ENCODE data around the gene FCF1.

The FCF1 gene

GRCh38 chr14:74763803-74764531 lies 51.0 kb downstream of the FCF1 start:
- ChIA-PET POLR2A (interaction anchor here (0.6 to 2.2 kb wide), 16 partner anchors 7 to 495 kb away, joined by 3 to 10 read pairs (median 4); partner anchors contain the start of genes ABCD4 and NEK9), CTCF (interaction anchor here (0.6 to 1.7 kb wide), 5 partner anchors 26 to 313 kb away, joined by 3 to 4 read pairs (median 3); partner anchors contain the start of gene LTBP2)
- H3K27ac ChIP-seq (ENCODE audit: extremely low read depth, low read depth, low read length) = peak overlapping the region; percentile 96
- H3K4me3 ChIP-seq (ENCODE audit: low read depth, low read length) = peak overlapping the region; percentile 80
- peaks cover 10 to 14% of the 10 kb centered on the region in 2 experiments; a peak in 2 of 3 replicates for H3K36me3 ChIP-seq (ENCODE audit: control insufficient read depth in 2 of 2, insufficient read depth in 1 of 2, low read length in 2 of 2)
- TF ChIP-seq ZNF341 (tag by site-specific recombination; IDR thresholded peaks at IDR 0.05; ENCODE audit: low read depth) = peak; percentile 10; the same call in 1 of the 2 replicates
- no peak for TF ChIP-seq ZNF157 (tag by site-specific recombination; IDR thresholded peaks at IDR 0.05)
- TF ChIP-seq ZNF530 (tag by site-specific recombination; IDR thresholded peaks at IDR 0.05; ENCODE audit: low read depth) = no peak
- peak; percentile 47; the same call in 1 of the 2 replicates for TF ChIP-seq ZNF513 (tag by site-specific recombination; IDR thresholded peaks at IDR 0.05)
- TF ChIP-seq ZNF335 (tag by site-specific recombination; conservative IDR thresholded peaks at IDR 0.05) = 0 out of 2 replicates have a peak, but pooled peaks have one; percentile 50
- peak; percentile 35 for TF ChIP-seq SP2 (tag by site-specific recombination; IDR thresholded peaks at IDR 0.05)
- peak; percentile 67 for TF ChIP-seq ZNF600 (tag by site-specific recombination; IDR thresholded peaks at IDR 0.05)
- TF ChIP-seq SP7 (tag by site-specific recombination; IDR thresholded peaks at IDR 0.05) = no peak
- peak; percentile 73; the same call in 1 of the 2 replicates for TF ChIP-seq HIC1 (tag by site-specific recombination; IDR thresholded peaks at IDR 0.05)
- TF ChIP-seq GLIS2 (tag by site-specific recombination; IDR thresholded peaks at IDR 0.05) = peak; percentile 68
- peak; percentile 49; the same call in 1 of the 2 replicates for TF ChIP-seq SCRT2 (tag by site-specific recombination; IDR thresholded peaks at IDR 0.05)
- no peak for TF ChIP-seq ZBTB6 (tag by site-specific recombination; IDR thresholded peaks at IDR 0.05)
- peak; percentile 52 for TF ChIP-seq SP3 (tag by site-specific recombination; IDR thresholded peaks at IDR 0.05)
- TF ChIP-seq ZNF398 (tag by site-specific recombination; IDR thresholded peaks at IDR 0.05) = peak; percentile 34; the same call in 1 of the 2 replicates
- no peak for TF ChIP-seq ZNF18 (tag by site-specific recombination; IDR thresholded peaks at IDR 0.05)
- peak; percentile 52; the same call in 1 of the 2 replicates for TF ChIP-seq EGR2 (tag by site-specific recombination; IDR thresholded peaks at IDR 0.05; ENCODE audit: low read depth)
- TF ChIP-seq REST (tag by site-specific recombination; IDR thresholded peaks at IDR 0.05) = peak; percentile 84
- TF ChIP-seq ZFHX2 (tag by site-specific recombination; conservative IDR thresholded peaks at IDR 0.05) = peak; percentile 58
- no peak for TF ChIP-seq ZBTB21 (tag by site-specific recombination; IDR thresholded peaks at IDR 0.05)
- no peaks in the 10 kb centered on the region for H3K9me3 ChIP-seq (ENCODE audit: control insufficient read depth, insufficient read depth, low read depth, low read length)
- peaks cover 11% of the 10 kb centered on the region for H3K4me1 ChIP-seq (ENCODE audit: control insufficient read depth, insufficient read depth, low read length)
